GM12892 (cell line): ENCODE measurements around the gene DNAH6.

Experiments
- POLR2A ChIP-seq: IDR thresholded peaks from 2 replicates; pipeline ENCODE4 v1.6.1; 2011; ENCODE audit warnings: low read depth, low read length, control low read depth
- POLR2AphosphoS5 ChIP-seq: IDR thresholded peaks from 2 replicates; pipeline ENCODE4 v1.6.1; 2011; ENCODE audit warnings: low read depth, low read length, control low read depth
- TAF1 ChIP-seq: IDR thresholded peaks from 2 replicates; pipeline ENCODE4 v1.6.1; 2011; ENCODE audit warnings: low read depth, mild to moderate bottlenecking, control low read depth, low read length, borderline replicate concordance

DNA sequence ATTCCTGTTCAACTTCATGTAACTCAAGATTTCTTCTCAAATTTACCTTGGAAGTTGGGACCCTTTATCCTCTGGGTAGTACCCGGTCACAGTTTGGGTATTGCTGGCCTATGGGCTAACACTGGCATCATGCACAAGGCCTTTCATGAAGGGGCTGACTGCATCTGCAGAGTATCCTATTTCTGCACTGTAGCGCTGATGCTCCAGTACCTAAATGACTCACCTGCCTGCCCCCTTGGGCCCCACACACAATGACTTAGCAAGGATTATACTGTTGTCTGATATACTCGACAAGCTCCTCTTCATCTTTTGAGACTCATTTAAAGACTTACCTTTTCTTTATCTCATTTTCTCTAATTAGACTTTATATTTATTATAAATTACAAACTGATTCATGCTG lies 39.9 kb downstream of the DNAH6 start:
- TF ChIP-seq POLR2A (no peak), POLR2AphosphoS5 (no peak), TAF1 (no peak)
